HEK293 (cell line): Measurements from ENCODE around the gene SLC44A1.

Experiments used
- CTCF ChIA-PET: fragments of 350-600 bp; formaldehyde crosslinking; extraction: SDS; loops from one replicate; lab custom pipeline; 2021; ENCODE audit warnings: antibody characterized with exemption; lab: Yijun Ruan, JAX
- POLR2A ChIA-PET: fragments of 300-600 bp; formaldehyde crosslinking; extraction: SDS; loops from one replicate; lab custom pipeline; 2020; ENCODE audit warnings: antibody characterized with exemption, inconsistent platforms; lab: Yijun Ruan, JAX
- H3K27ac ChIP-seq: fragments of 200-500 bp; sonication (Bioruptor generic); 2 replicates; pipeline ENCODE4 v1.5.1; 2014; ENCODE audit warnings: low read depth, low read length, control low read depth, inconsistent platforms; ENCODE audit errors: extremely low read depth
- H3K36me3 ChIP-seq, 2 experiments: fragments of 200-500 bp in 1 of 2; sonication (Bioruptor generic) in 1 of 2; 1 replicate in 1 of 2; 2 replicates in 1 of 2; pipeline ENCODE4 v1.5.1; 2014 to 2017; ENCODE audit warnings: inconsistent platforms in 2 of 2, low read length in 2 of 2; ENCODE audit not compliant: control insufficient read depth in 2 of 2, insufficient read depth in 1 of 2
- H3K4me1 ChIP-seq: fragments of 200-500 bp; sonication (Bioruptor generic); 2 replicates; pipeline ENCODE4 v1.5.1; 2014; ENCODE audit warnings: mild to moderate bottlenecking, low read length, inconsistent platforms; ENCODE audit not compliant: control insufficient read depth, insufficient read depth
- H3K4me3 ChIP-seq: 2 replicates; pipeline ENCODE4 v1.5.1; 2011; ENCODE audit warnings: low read depth, mild to moderate bottlenecking, control low read depth, low read length, moderate library complexity
- H3K9me3 ChIP-seq: fragments of 200-500 bp; sonication (Bioruptor generic); 2 replicates; pipeline ENCODE4 v1.5.1; 2014; ENCODE audit warnings: low read depth, low read length, inconsistent platforms; ENCODE audit not compliant: control insufficient read depth, insufficient read depth
- ZNF155 ChIP-seq: fragments of 450-650 bp; formaldehyde crosslinking; IDR thresholded peaks from 2 replicates; pipeline ENCODE4 v1.5.1; 2016; ENCODE audit warnings: missing biosample characterization, missing genetic modification characterization
- ZNF223 ChIP-seq: fragments of 450-650 bp; formaldehyde crosslinking; IDR thresholded peaks from 2 replicates; pipeline ENCODE4 v1.5.1; 2016; ENCODE audit warnings: missing biosample characterization, missing genetic modification characterization
- ZNF24 ChIP-seq: fragments of 450-650 bp; formaldehyde crosslinking; IDR thresholded peaks from 2 replicates; pipeline ENCODE4 v1.5.1; 2016; ENCODE audit warnings: missing biosample characterization, missing genetic modification characterization
- ZNF280D ChIP-seq: fragments of 450-650 bp; formaldehyde crosslinking; IDR thresholded peaks from 2 replicates; pipeline ENCODE4 v1.5.1; 2016; ENCODE audit warnings: missing biosample characterization, missing genetic modification characterization
- ZNF488 ChIP-seq: fragments of 450-650 bp; formaldehyde crosslinking; IDR thresholded peaks from 2 replicates; pipeline ENCODE4 v1.5.1; 2016; ENCODE audit warnings: missing biosample characterization, missing genetic modification characterization
- ZNF658 ChIP-seq: fragments of 450-650 bp; formaldehyde crosslinking; IDR thresholded peaks from 2 replicates; pipeline ENCODE4; 2016; ENCODE audit warnings: missing biosample characterization, missing genetic modification characterization

SLC44A1 gene

GRCh38 chr9:105485131-105485530, 240.7 kb downstream of the SLC44A1 start:
- H3K9me3 ChIP-seq = no peaks in the 10 kb centered on the region
- no peak for TF ChIP-seq ZNF488 (tag by site-specific recombination)
- TF ChIP-seq ZNF155 = no peak
- no peak for TF ChIP-seq ZNF280D (tag by site-specific recombination)
- no peak for TF ChIP-seq ZNF223 (tag by site-specific recombination)
- TF ChIP-seq ZNF24 (tag by site-specific recombination) = no peak
- no peak for TF ChIP-seq ZNF658
- POLR2A ChIA-PET = no interaction called here
- no peaks in the 10 kb centered on the region for H3K4me1 ChIP-seq
- H3K36me3 ChIP-seq = peaks cover 0 to 13% of the 10 kb centered on the region in 2 experiments; a peak in 1 of 3 replicates
- H3K4me3 ChIP-seq = no peak overlapping the region
- CTCF ChIA-PET = no interaction called here
- H3K27ac ChIP-seq = no peak overlapping the region
